Measurements from ENCODE around the gene BATF2.

DNA sequence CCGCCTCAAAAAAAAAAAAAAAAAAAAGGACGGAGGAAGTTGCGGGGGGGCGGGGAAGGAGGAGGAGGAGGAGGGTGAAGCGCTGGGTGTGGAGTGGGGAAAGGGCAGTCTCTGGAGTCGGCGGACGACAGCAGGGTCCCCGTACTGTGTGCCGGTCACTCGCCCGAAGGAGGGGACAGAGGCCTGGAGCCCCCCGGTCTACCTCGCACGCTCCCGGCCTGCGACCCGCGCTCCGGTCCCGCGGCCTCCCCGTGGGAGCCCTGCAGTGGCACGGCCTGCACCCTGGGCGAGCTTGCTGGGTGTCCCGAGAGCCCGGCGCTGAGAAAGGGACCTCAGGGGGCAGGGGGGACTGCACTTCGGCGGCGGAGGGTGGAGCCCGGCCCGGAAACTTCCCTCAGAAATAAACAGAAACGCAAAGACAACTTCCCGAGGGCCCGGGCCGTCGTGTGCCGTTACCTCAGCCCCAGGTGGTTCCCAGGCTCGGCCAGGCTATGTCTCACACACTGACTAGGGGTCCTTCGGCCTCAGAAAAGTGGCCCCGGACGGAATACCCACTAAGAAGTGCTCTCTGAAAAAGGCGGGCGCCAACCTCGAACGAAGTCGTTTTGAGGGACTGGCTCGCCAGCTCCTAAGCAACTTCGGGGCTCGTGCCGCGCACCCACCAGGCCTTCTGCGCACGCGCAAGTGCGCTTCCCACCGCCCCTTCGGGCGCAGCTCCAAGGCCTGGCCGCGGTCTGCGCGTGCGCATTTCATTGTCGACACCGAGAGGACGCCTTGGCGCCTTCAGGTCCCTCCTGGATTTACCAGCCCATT lies 25.1 kb downstream of the BATF2 start, which contains the start of gene MAJIN:
- no peak for TF ChIP-seq ZNF274 (IDR thresholded peaks at IDR 0.05; ENCODE audit: low read depth, low read length)
- no peak for TF ChIP-seq YY1 (IDR thresholded peaks at IDR 0.05; ENCODE audit: insufficient read depth, insufficient read length)
- no peak for TF ChIP-seq SUZ12 (IDR thresholded peaks at IDR 0.05; ENCODE audit: extremely low read depth, insufficient read depth, insufficient read length)

Measured in NT2/D1 (cell line).